SK-N-SH (cell line): Measurements from ENCODE around the gene KIAA1586. TPM values are rescaled to one million over a fixed set of nuclear protein-coding genes. Genes with fewer than 3 reads are reported as not detected.

ENCODE experiments used
- CTCF ChIA-PET: fragments of 300-600, 350-600 bp; formaldehyde crosslinking; extraction: SDS; loops from one replicate; lab custom pipeline; 2021; lab: Yijun Ruan, JAX
- POLR2A ChIA-PET: fragments of 350-600 bp; sonication (Branson Sonifier 250); formaldehyde crosslinking; extraction: SDS; loops from one replicate; lab custom pipeline; 2020; ENCODE audit warnings: antibody characterized with exemption, inconsistent platforms; lab: Yijun Ruan, JAX
- DNase-seq: peaks from one replicate; pipeline ENCODE4 v3.0.0; 2012
- H2AFZ ChIP-seq: fragments of 200-600 bp; sonication (generic); 2 replicates; pipeline ENCODE4 v1.8.1; 2016; ENCODE audit warnings: antibody characterized with exemption, mild to moderate bottlenecking, low read depth
- H3F3A ChIP-seq: fragments of 200-600 bp; sonication (generic); replicated peaks from 2 replicates; pipeline ENCODE3; 2016; ENCODE audit warnings: antibody characterized with exemption, mild to moderate bottlenecking; ENCODE audit not compliant: insufficient read depth
- H3K27ac ChIP-seq, 2 experiments: fragments of 200-500 bp in 1 of 2; fragments of 200-600 bp in 1 of 2; sonication (Bioruptor generic) in 1 of 2; sonication (generic), shearing (Covaris generic) in 1 of 2; 2 replicates each; pipeline versions ENCODE4 v1.5.1 to v1.6.1; 2014 to 2016; ENCODE audit warnings: low read depth in 2 of 2, inconsistent platforms in 1 of 2, low read length in 1 of 2, mild to moderate bottlenecking in 1 of 2, mixed read lengths in 1 of 2
- H3K27me3 ChIP-seq: fragments of 200-600 bp; sonication (generic), shearing (Covaris generic); 2 replicates; pipeline ENCODE4 v1.6.1; 2016; ENCODE audit warnings: mixed run types; ENCODE audit not compliant: insufficient read depth
- H3K36me3 ChIP-seq, 2 experiments: fragments of 200-500 bp in 1 of 2; fragments of 200-600 bp in 1 of 2; sonication (Bioruptor generic) in 1 of 2; sonication (generic) in 1 of 2; replicated peaks in 1 of 2; 2 replicates each; pipeline versions ENCODE3 to v1.5.1; 2014 to 2016; ENCODE audit warnings: low read length in 1 of 2, mild to moderate bottlenecking in 1 of 2; ENCODE audit not compliant: insufficient read depth in 2 of 2, control insufficient read depth in 1 of 2
- H3K4me1 ChIP-seq, 2 experiments: fragments of 200-500 bp in 1 of 2; fragments of 200-600 bp in 1 of 2; sonication (Bioruptor generic) in 1 of 2; sonication (generic), shearing (Covaris generic) in 1 of 2; 2 replicates each; pipeline versions ENCODE4 v1.5.1 to v1.6.1; 2014 to 2016; ENCODE audit warnings: low read depth in 1 of 2, low read length in 1 of 2, mixed run types in 1 of 2; ENCODE audit not compliant: insufficient read depth in 2 of 2, control insufficient read depth in 1 of 2
- H3K4me2 ChIP-seq: fragments of 200-600 bp; sonication (generic), shearing (Covaris generic); 2 replicates; pipeline ENCODE4 v1.6.1; 2017; ENCODE audit warnings: mixed run types
- H3K4me3 ChIP-seq, 2 experiments: fragments of 200-500 bp in 1 of 2; fragments of 200-600 bp in 1 of 2; sonication (Bioruptor generic) in 1 of 2; sonication (generic), shearing (Covaris generic) in 1 of 2; 2 replicates each; pipeline versions ENCODE4 v1.5.1 to v1.8.1; 2014 to 2016; ENCODE audit warnings: low read depth in 2 of 2, inconsistent platforms in 1 of 2, low read length in 1 of 2, mild to moderate bottlenecking in 1 of 2, mixed read lengths in 1 of 2, moderate library complexity in 1 of 2
- H3K79me2 ChIP-seq: fragments of 200-600 bp; sonication (generic); 2 replicates; pipeline ENCODE4 v1.8.1; 2017; ENCODE audit warnings: mild to moderate bottlenecking; ENCODE audit not compliant: insufficient read depth
- H3K9ac ChIP-seq: fragments of 200-600 bp; sonication (generic); 2 replicates; pipeline ENCODE4 v1.6.1; 2017; ENCODE audit warnings: mixed run types
- H3K9me2 ChIP-seq: fragments of 200-600 bp; sonication (generic); 2 replicates; pipeline ENCODE4 v1.6.1; 2017; ENCODE audit warnings: mixed run types
- H3K9me3 ChIP-seq: fragments of 200-600 bp; sonication (generic); 2 replicates; pipeline ENCODE4 v1.6.1; 2017; ENCODE audit warnings: mixed run types, mild to moderate bottlenecking, moderate library complexity
- H4K20me1 ChIP-seq: fragments of 200-600 bp; sonication (generic); 2 replicates; pipeline ENCODE4 v1.6.1; 2017; ENCODE audit warnings: mild to moderate bottlenecking, mixed run types; ENCODE audit not compliant: insufficient read depth
- CHD2 ChIP-seq: fragments of 150-350 bp; IDR thresholded peaks from 2 replicates; pipeline ENCODE4 v1.6.1; 2018; ENCODE audit warnings: low read length; ENCODE audit not compliant: partially characterized antibody
- ELF1 ChIP-seq: IDR thresholded peaks from 2 replicates; pipeline ENCODE4 v1.4.0; 2012
- EP300 ChIP-seq, 2 experiments: IDR thresholded peaks; 2 replicates each; pipeline versions ENCODE4 v1.4.0 to v1.6.1; 2012; ENCODE audit warnings: borderline replicate concordance in 1 of 2, low read depth in 1 of 2, low read length in 1 of 2
- EZH2phosphoT487 ChIP-seq: fragments of 200-600 bp; sonication (generic); IDR thresholded peaks from 2 replicates; pipeline ENCODE4 v1.6.1; 2017; ENCODE audit warnings: low read depth, mixed run types, mild to moderate bottlenecking, antibody characterized with exemption, moderate library complexity, borderline replicate concordance
- FOXM1 ChIP-seq: IDR thresholded peaks from 2 replicates; pipeline ENCODE4 v1.4.0; 2012; ENCODE audit warnings: low read depth, mild to moderate bottlenecking
- GABPA ChIP-seq: IDR thresholded peaks from 2 replicates; pipeline ENCODE4 v1.4.0; 2012; ENCODE audit warnings: low read depth, mild to moderate bottlenecking
- GATA2 ChIP-seq: sonication (generic); formaldehyde crosslinking; IDR thresholded peaks from 2 replicates; pipeline ENCODE4 v1.5.0; 2020; ENCODE audit warnings: mild to moderate bottlenecking, missing genetic modification reagents
- JUND ChIP-seq: IDR thresholded peaks from 2 replicates; pipeline ENCODE4 v1.4.0; 2012
- MEF2A ChIP-seq: IDR thresholded peaks from 2 replicates; pipeline ENCODE4 v1.4.0; 2012; ENCODE audit warnings: low read depth, borderline replicate concordance
- MXI1 ChIP-seq: IDR thresholded peaks from 2 replicates; pipeline ENCODE4 v1.6.1; 2012; ENCODE audit warnings: mild to moderate bottlenecking, low read depth, low read length, improper control_type of control experiment
- NFIC ChIP-seq: IDR thresholded peaks from 2 replicates; pipeline ENCODE4 v1.4.0; 2012; ENCODE audit warnings: borderline replicate concordance
- POLR2AphosphoS5 ChIP-seq: IDR thresholded peaks from 2 replicates; pipeline ENCODE4 v1.6.1; 2012; ENCODE audit warnings: low read depth, low read length
- RAD21 ChIP-seq: IDR thresholded peaks from 2 replicates; pipeline ENCODE4 v1.6.1; 2012; ENCODE audit warnings: mild to moderate bottlenecking, low read length
- RFX5 ChIP-seq: IDR thresholded peaks from 2 replicates; pipeline ENCODE4 v1.6.1; 2012; ENCODE audit warnings: mild to moderate bottlenecking, improper control_type of control experiment, low read length
- RXRA ChIP-seq: IDR thresholded peaks from 2 replicates; pipeline ENCODE4 v1.4.0; 2012; ENCODE audit warnings: low read depth, mild to moderate bottlenecking, borderline replicate concordance
- SMC3 ChIP-seq: IDR thresholded peaks from 2 replicates; pipeline ENCODE4 v1.6.1; 2012; ENCODE audit warnings: low read depth, low read length, improper control_type of control experiment
- TAF1 ChIP-seq: IDR thresholded peaks from 2 replicates; pipeline ENCODE4 v1.6.1; 2012; ENCODE audit warnings: low read depth, mild to moderate bottlenecking, low read length, moderate library complexity, borderline replicate concordance
- TCF12 ChIP-seq: IDR thresholded peaks from 2 replicates; pipeline ENCODE4 v1.4.0; 2012
- TEAD4 ChIP-seq: IDR thresholded peaks from 2 replicates; pipeline ENCODE4 v1.4.0; 2012; ENCODE audit warnings: mild to moderate bottlenecking, borderline replicate concordance; ENCODE audit not compliant: insufficient read depth
- YY1 ChIP-seq: IDR thresholded peaks from 2 replicates; pipeline ENCODE4 v1.4.0; 2012; ENCODE audit warnings: low read depth, mild to moderate bottlenecking
- WGBS: methylation state at CpG from one replicate; pipeline ENCODE4 v1.1.6; 2017; ENCODE audit warnings: low lambda C conversion rate; 5-methylcytosine and 5-hydroxymethylcytosine counted together
- polyA plus RNA-seq, 3 experiments: library from polyadenylated mRNA; depleted of rRNA; stranded (reverse); fragments of >200 nt; gene quantifications; 2 replicates each; pipeline ENCODE4 v1.2.3, GENCODE V29; 2012
- TF ChIP-seq, protein P1 (sequence below): IDR thresholded peaks from 2 replicates; pipeline ENCODE4 v1.4.0; 2012; ENCODE audit warnings: low read depth, borderline replicate concordance
- TF ChIP-seq, protein P2 (sequence below): fragments of 150-350 bp; IDR thresholded peaks from 2 replicates; pipeline ENCODE4 v1.6.1; 2017; ENCODE audit warnings: antibody characterized with exemption, low read length, low read depth, borderline replicate concordance
- TF ChIP-seq, protein P3 (sequence below): IDR thresholded peaks from 2 replicates; pipeline ENCODE4 v1.6.1; 2012; ENCODE audit warnings: mild to moderate bottlenecking, low read depth, low read length, moderate library complexity

The KIAA1586 gene
- polyA plus RNA-seq, 1 of the 3 experiments (the other 2 are of a cell fraction): 3.2 TPM

DNA sequence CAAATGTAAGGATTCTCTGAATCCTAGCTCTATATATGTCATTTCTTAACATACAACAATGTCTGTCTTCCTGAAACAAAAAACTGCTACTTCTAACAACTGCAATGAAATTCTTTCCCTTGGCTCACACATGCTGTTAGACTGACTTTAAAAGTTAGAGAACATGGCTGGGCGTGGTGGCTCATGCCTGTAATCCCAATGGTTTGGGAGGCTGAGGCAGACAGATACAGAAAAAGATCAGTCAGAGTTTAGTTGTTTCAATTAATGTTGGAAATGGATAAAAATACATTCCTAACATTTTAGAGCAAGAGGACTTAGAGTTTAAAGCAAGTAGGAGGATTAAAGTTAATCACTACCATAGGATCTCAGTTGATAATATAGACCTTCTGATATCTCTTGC, 28.7 kb upstream of the KIAA1586 start:
- no peak overlapping the region for H2AFZ ChIP-seq
- H3K36me3 ChIP-seq: peaks cover 0 to 7% of the 10 kb centered on the region in 2 experiments
- H3K9ac ChIP-seq: no peak overlapping the region
- H3K4me1 ChIP-seq: peaks cover 4 to 5% of the 10 kb centered on the region in 2 experiments; a peak in 1 of 4 replicates
- no peaks in the 10 kb centered on the region for H3K79me2 ChIP-seq
- no peak overlapping the region for H3K4me3 ChIP-seq
- DNase-seq: no peak
- H3F3A ChIP-seq: no peaks in the 10 kb centered on the region
- no peak for TF ChIP-seq RFX5
- TF ChIP-seq, protein P1, sequence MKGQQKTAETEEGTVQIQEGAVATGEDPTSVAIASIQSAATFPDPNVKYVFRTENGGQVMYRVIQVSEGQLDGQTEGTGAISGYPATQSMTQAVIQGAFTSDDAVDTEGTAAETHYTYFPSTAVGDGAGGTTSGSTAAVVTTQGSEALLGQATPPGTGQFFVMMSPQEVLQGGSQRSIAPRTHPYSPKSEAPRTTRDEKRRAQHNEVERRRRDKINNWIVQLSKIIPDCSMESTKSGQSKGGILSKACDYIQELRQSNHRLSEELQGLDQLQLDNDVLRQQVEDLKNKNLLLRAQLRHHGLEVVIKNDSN: no peak
- no peak for TF ChIP-seq RAD21
- no peak for TF ChIP-seq EP300 (IDR thresholded peaks at IDR 0.05; ENCODE audit: borderline replicate concordance in 1 of 2, low read depth in 1 of 2, low read length in 1 of 2)
- no peak for TF ChIP-seq NFIC
- TF ChIP-seq TEAD4: no peak
- TF ChIP-seq FOXM1: no peak
- TF ChIP-seq, protein P2, sequence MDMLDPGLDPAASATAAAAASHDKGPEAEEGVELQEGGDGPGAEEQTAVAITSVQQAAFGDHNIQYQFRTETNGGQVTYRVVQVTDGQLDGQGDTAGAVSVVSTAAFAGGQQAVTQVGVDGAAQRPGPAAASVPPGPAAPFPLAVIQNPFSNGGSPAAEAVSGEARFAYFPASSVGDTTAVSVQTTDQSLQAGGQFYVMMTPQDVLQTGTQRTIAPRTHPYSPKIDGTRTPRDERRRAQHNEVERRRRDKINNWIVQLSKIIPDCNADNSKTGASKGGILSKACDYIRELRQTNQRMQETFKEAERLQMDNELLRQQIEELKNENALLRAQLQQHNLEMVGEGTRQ: no peak
- no peak for TF ChIP-seq SMC3
- TF ChIP-seq, all 33 proteins: peak for 0
- Histone ChIP-seq H3K9me3 (no peaks in the 10 kb centered on the region), H3K4me2 (no peak overlapping the region), H3K9me2 (no peaks in the 10 kb centered on the region), H3K27me3 (no peaks in the 10 kb centered on the region), H3K27ac (no peak overlapping the region), H4K20me1 (no peaks in the 10 kb centered on the region)
- 93% methylated on average over 1 of the region's 1 CpG for WGBS
- ChIA-PET CTCF (interaction anchor here (0.7 to 5.7 kb wide), 4 partner anchors 26 to 309 kb away, joined by 3 to 104 read pairs (median 4); no protein-coding TSS in a partner anchor), POLR2A (no interaction called here)

DNA sequence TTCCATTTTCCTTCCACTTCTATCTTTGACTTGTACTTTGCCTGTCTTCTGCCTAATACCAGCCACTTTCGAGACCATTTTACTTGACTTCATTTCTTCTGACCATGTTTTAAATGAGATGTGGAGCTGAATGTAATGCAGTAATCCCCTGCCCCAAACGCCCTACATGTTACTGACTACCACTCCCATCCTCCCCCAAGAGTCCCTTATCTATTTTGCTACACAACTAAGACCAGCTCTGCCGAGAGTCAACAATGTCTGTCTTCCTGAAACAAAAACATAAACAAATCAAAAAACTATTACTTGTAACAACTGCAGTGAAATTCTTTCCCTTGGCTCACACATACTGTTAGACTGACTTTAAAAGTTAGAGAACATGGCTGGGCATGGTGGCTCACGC, 27.1 kb upstream of the KIAA1586 start:
- Histone ChIP-seq H3K4me1 (no peaks in the 10 kb centered on the region), H3K4me2 (no peak overlapping the region), H3K27ac (no peak overlapping the region), H3K4me3 (no peak overlapping the region), H3K27me3 (no peaks in the 10 kb centered on the region), H3K36me3 (peaks cover 0 to 12% of the 10 kb centered on the region in 2 experiments), H3K9me3 (peaks cover 8% of the 10 kb centered on the region), H2AFZ (no peak overlapping the region), H3K9ac (no peak overlapping the region), H3K79me2 (no peaks in the 10 kb centered on the region), H3K9me2 (no peaks in the 10 kb centered on the region), H3F3A (no peaks in the 10 kb centered on the region), H4K20me1 (no peaks in the 10 kb centered on the region)
- ChIA-PET POLR2A (no interaction called here), CTCF (interaction anchor here (0.8 to 5.7 kb wide), 6 partner anchors 12 to 298 kb away, joined by 3 to 104 read pairs (median 4); partner anchors contain the start of gene PRIM2)
- 93% methylated on average over 4 of the region's 4 CpGs for WGBS
- no peak for DNase-seq
- TF ChIP-seq RXRA (no peak), POLR2AphosphoS5 (no peak), MEF2A (no peak), RAD21 (no peak), YY1 (no peak), TCF12 (no peak), JUND (no peak), GATA2 (no peak), GABPA (no peak), CHD2 (no peak), EZH2phosphoT487 (no peak), ELF1 (no peak), TAF1 (no peak), SMC3 (no peak), MXI1 (no peak), FOXM1 (no peak)
- TF ChIP-seq, protein P3, sequence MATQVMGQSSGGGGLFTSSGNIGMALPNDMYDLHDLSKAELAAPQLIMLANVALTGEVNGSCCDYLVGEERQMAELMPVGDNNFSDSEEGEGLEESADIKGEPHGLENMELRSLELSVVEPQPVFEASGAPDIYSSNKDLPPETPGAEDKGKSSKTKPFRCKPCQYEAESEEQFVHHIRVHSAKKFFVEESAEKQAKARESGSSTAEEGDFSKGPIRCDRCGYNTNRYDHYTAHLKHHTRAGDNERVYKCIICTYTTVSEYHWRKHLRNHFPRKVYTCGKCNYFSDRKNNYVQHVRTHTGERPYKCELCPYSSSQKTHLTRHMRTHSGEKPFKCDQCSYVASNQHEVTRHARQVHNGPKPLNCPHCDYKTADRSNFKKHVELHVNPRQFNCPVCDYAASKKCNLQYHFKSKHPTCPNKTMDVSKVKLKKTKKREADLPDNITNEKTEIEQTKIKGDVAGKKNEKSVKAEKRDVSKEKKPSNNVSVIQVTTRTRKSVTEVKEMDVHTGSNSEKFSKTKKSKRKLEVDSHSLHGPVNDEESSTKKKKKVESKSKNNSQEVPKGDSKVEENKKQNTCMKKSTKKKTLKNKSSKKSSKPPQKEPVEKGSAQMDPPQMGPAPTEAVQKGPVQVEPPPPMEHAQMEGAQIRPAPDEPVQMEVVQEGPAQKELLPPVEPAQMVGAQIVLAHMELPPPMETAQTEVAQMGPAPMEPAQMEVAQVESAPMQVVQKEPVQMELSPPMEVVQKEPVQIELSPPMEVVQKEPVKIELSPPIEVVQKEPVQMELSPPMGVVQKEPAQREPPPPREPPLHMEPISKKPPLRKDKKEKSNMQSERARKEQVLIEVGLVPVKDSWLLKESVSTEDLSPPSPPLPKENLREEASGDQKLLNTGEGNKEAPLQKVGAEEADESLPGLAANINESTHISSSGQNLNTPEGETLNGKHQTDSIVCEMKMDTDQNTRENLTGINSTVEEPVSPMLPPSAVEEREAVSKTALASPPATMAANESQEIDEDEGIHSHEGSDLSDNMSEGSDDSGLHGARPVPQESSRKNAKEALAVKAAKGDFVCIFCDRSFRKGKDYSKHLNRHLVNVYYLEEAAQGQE: no peak
